H1 (cell line): ENCODE data around the gene PGGHG. TPM values are rescaled to one million over a fixed set of nuclear protein-coding genes. Genes with fewer than 3 reads are reported as not detected.

Source experiments
- CHD1 ChIP-seq: IDR thresholded peaks from 2 replicates; pipeline ENCODE4 v1.6.1; 2012; ENCODE audit warnings: low read depth, low read length, improper control_type of control experiment
- CREB1 ChIP-seq: IDR thresholded peaks from 2 replicates; pipeline ENCODE4 v1.6.1; 2012; ENCODE audit warnings: inconsistent platforms
- E2F6 ChIP-seq: IDR thresholded peaks from 2 replicates; pipeline ENCODE4 v1.6.1; 2012; ENCODE audit warnings: inconsistent platforms
- SUZ12 ChIP-seq: fragments of 200-600 bp; sonication (generic); IDR thresholded peaks from 2 replicates; pipeline ENCODE4 v1.6.1; 2012; ENCODE audit warnings: mild to moderate bottlenecking, inconsistent platforms, low read length, moderate library complexity, mixed read lengths
- polyA plus RNA-seq, 7 experiments: library from polyadenylated mRNA; depleted of rRNA in 3 of 7; stranded (reverse) in 5 of 7; unstranded in 2 of 7; fragments of >200 nt in 5 of 7; fragments of 200-250 nt in 2 of 7; gene quantifications; 1 replicate in 5 of 7; 2 replicates in 1 of 7; 4 replicates in 1 of 7; pipeline versions ENCODE4 v1.2.1 to v1.2.3, GENCODE V29; 2011 to 2013; ENCODE audit warnings: missing spikeins in 2 of 7, mixed read lengths in 2 of 7
- total RNA-seq: library from RNA; stranded (reverse); fragmentation: NEBNext Ultra II Directional; extraction: Animal tissue kit (Norgen Biotek cat#: 25700); gene quantifications from 2 replicates; pipeline ENCODE4 v1.2.1, GENCODE V29; 2021
- TF ChIP-seq, protein P1 (sequence below): IDR thresholded peaks from 2 replicates; pipeline ENCODE4 v1.6.1; 2012; ENCODE audit warnings: inconsistent platforms

Gene PGGHG
- total and polyA plus RNA-seq, 2 of the 8 experiments (the other 6 are each of a cell fraction or from before 2014, with no cell fraction given): 34.8 to 60.7 TPM

GRCh38 chr11:287821-288477 is 977 bp upstream of the PGGHG start (continued):
- TF ChIP-seq E2F6 (peak; percentile 85), SUZ12 (peak; percentile 44; the same call in 1 of the 2 replicates), CREB1 (no peak), CHD1 (no peak)
- TF ChIP-seq, protein P1, sequence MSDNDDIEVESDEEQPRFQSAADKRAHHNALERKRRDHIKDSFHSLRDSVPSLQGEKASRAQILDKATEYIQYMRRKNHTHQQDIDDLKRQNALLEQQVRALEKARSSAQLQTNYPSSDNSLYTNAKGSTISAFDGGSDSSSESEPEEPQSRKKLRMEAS: peak; percentile 92
